ENCODE measurements around the gene SCN1B. TPM values are rescaled to one million over a fixed set of nuclear protein-coding genes. Genes with fewer than 3 reads are reported as not detected.

The SCN1B gene
- total RNA-seq: 6.0 and 8.1 TPM in 2 replicates

DNA sequence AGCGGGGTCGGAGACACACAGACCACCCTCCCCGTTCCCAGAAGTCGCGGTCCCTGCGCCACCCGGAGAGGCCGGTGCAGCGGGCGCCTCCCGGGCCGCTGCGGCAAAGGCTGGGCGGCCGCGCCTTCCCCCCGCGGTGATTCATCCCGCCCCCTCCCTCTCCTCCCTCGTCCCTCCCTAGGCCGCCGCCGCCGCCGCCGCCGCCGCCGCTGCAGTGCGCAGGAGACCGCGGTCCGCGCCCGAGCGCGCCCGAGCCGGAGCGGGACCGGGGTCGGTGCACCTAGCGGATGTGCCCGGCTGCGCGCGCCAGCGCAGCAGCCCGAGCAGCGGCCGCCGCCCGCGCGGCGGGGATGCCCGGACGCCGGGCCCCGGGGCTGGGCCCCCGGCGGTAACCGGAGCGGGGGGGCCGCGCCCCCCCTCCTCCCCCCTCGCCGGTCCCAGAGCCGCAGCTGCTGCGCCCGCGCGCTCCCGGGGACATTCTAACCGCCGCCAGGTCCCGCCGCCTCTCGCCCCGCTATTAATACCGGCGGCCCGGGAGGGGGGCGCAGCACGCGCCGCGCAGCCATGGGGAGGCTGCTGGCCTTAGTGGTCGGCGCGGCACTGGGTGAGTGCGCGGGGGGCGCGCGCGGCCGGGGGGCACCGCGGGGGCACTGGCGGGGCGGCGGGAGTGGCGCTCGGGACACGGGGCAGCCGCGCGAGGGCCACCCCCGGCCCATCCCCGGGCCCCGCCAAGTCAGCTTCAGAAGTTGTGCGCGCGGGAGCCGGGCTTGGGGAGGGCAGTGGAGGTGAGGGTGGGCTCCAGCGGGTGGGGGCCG lies at the start of gene SCN1B:
Gene SCN1B (plus strand): TSS at position 214 of the 815 bp plus-strand sequence. CDS start 351 bp downstream, at position 565.

DNA sequence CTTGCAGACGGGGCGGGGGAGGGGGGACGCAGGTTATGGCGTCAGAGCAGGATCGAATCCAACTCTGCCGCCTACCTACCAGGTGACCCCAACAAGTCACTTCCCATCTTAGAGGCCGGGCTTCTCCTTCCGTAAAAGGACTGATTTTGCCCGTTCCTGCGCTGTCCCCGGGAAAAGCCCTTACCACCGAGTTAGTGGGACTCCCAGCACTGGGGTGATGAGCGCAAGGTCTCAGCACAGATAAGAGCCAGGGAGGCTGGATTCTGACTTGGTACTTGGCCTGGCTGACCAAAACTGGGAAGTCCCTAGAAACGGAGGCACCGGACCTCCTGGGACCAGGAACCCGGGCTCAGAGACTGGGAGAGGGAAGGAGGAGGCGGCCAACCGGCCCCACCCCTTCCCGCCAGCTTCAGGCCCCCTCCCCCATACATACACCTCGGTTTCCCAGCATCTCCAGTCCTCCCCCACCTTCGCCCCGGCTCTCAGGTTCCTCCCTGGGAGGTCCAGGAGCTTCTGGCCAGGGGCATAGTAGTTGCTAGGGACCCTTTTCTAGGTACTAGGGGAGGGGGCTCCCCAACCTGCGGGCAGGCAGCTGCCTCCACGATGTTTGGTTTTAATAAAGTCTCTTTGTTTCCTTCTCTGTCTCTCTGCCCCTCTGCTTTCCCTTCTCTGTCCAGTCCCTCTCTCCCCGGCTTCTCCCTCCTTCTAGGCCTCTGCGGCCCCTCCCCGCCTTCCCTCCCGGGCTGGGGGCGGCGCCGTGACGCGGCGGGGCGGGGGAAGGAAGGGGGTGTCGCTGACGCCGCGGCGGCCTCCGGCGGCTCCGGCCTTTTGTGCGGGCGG lies 30.6 kb upstream of the SCN1B start, which contains the start of gene GRAMD1A:
Gene GRAMD1A (plus strand): TSS at position 826 of the 840 bp plus-strand sequence. CDS start 156 bp downstream, outside the sequence.

GRCh38 chr19:35041548-35042055 lies 11.3 kb downstream of the SCN1B start, which contains the start of gene HPN:
TSS of gene HPN (plus strand) at chr19:35041721. CDS start at chr19:35042507, 786 bp downstream.

Other genes with a start within 250 kb of the SCN1B start
- 2.2 and 2.3 TPM in 2 replicates for gene ZNF30, start 103.6 kb upstream of the SCN1B start, total RNA-seq
- 3.7 and 4.2 TPM in 2 replicates for gene ZNF792, start 66.2 kb upstream of the SCN1B start, total RNA-seq
- gene GRAMD1A, start 30.1 kb upstream of the SCN1B start, total RNA-seq: 22.7 and 24.0 TPM in 2 replicates
- gene HPN, start 11.3 kb downstream of the SCN1B start, total RNA-seq: under 0.01 and 0.18 TPM in 2 replicates
- 0.37 TPM in 1 of 2 replicates, not detected in the other for gene FXYD3, start 85.4 kb downstream of the SCN1B start, total RNA-seq
- gene LGI4, start 104.6 kb downstream of the SCN1B start, total RNA-seq: 0.28 and 0.46 TPM in 2 replicates
- 2.4 and 2.6 TPM in 2 replicates for gene FXYD1, start 108.4 kb downstream of the SCN1B start, total RNA-seq
- gene FXYD7, start 112.8 kb downstream of the SCN1B start, total RNA-seq: not detected in 2 replicates
- gene FXYD5, start 124.3 kb downstream of the SCN1B start, total RNA-seq: 24.1 and 24.6 TPM in 2 replicates
- gene FAM187B, start 198.3 kb downstream of the SCN1B start, total RNA-seq: not detected in 2 replicates
- 0.28 and 0.55 TPM in 2 replicates for gene LSR, start 218.5 kb downstream of the SCN1B start, total RNA-seq
- 37.0 and 55.7 TPM in 2 replicates for gene USF2, start 238.5 kb downstream of the SCN1B start, total RNA-seq

All from smooth muscle cell of bladder (primary cell).